HL-60/S4 treated with phorbol 12-myristate 13-acetate at 8.2 ng/mL for 4 days and 3 days (cell line): ENCODE results near the gene SLC24A2.
"Not testable (repeated sequence)": the region's sequence is repeated elsewhere in the genome, so short reads cannot be mapped to it uniquely, and the experiment has no call there.

Experiments
- in situ Hi-C: fragments of 300-500 bp; cut with MboI; formaldehyde crosslinking; loops from 2 replicates; pipeline ENCODE4 v1.15.0; 2022; ENCODE audit warnings: low sequenced_read_pairs

Gene SLC24A2

GRCh38 chr9:19788614-19789271, at the start of gene SLC24A2:
Gene SLC24A2 (minus strand): TSS chr9:19789037.
- in situ Hi-C loops = no loop called here

DNA sequence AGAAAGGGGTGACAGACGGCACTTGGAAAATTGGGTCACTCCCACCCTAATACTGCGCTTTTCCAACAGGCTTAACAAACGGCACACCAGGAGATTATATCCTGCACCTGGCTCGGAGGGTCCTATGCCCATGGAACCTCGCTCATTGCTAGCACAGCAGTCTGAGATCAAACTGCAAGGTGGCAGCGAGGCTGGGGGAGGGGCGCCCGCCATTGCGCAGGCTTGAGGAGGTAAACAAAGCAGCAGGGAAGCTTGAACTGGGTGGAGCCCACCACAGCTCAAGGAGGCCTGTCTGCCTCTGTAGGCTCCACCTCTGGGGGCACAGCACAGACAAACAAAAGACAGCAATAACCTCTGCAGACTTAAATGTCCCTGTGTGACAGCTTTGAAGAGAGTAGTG, 44.5 kb upstream of the SLC24A2 start:
- in situ Hi-C loops = not testable (repeated sequence)

DNA sequence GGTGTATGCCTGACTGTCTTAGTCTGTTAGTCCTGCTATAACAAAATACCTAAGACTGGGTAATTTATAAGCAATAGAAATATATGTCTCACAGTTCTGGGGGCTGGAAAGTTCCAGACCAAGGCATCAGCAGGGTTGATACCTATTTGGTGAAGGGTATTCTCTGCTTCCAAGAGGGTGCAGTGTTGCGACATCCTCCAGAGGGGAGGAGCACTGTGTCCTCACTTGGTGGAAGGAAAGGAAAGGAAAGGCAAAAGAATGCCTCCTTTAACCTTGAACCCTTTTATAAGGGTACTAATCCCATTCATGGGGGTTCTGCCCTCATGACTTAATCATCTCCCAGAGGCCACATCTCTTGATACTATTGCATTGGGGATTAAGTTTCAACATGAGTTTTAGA, 42.0 kb upstream of the SLC24A2 start:
- in situ Hi-C loops = no loop called here

DNA sequence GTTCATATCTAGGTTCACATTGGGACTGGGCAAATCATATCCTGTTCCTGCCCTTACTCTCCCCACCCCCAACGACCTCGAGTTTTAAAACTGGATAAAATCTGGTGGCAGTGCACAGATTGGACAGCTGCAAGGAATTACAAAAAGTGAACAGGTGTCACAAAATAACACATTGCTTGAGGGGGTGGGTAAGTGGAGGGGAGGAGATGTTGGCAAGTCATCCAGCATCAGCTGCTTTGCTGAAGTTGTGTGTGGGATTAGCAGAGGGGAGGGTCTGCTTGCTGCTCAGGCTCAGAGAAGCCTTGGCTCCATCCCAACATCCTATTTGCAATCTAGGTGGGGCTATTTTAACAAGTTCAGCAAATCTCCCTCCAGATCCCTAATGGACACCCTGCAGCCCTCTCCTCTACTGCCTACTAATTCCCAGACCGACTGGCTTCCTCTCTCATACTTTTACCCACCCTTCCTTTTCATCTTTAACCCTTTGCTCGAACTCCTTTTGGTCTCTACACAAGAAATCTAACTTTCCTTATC, 39.8 kb upstream of the SLC24A2 start:
- in situ Hi-C loops = no loop called here

- in situ Hi-C loops = no loop called here
Measured at GRCh38 chr9:19816769-19817168, 27.9 kb upstream of the SLC24A2 start.

DNA sequence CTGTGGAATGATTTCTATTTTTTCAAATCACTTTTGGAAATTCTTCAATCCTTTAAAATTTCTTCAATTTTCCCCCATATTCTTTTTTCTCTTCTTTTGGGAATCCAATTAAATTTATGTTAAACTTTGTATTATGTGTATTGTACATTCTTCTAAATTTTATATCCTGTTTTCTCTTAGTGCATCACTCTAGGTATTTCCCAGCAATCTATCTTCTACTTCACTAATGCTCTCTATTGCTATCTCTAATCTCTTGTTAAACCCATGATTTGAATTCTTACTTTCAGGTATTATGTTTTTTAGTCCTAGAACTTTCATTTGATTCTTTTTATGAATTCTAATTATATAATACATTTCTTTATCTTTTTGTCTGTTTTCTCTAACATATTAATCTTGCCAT, 23.4 kb upstream of the SLC24A2 start:
- in situ Hi-C loops = no loop called here

DNA sequence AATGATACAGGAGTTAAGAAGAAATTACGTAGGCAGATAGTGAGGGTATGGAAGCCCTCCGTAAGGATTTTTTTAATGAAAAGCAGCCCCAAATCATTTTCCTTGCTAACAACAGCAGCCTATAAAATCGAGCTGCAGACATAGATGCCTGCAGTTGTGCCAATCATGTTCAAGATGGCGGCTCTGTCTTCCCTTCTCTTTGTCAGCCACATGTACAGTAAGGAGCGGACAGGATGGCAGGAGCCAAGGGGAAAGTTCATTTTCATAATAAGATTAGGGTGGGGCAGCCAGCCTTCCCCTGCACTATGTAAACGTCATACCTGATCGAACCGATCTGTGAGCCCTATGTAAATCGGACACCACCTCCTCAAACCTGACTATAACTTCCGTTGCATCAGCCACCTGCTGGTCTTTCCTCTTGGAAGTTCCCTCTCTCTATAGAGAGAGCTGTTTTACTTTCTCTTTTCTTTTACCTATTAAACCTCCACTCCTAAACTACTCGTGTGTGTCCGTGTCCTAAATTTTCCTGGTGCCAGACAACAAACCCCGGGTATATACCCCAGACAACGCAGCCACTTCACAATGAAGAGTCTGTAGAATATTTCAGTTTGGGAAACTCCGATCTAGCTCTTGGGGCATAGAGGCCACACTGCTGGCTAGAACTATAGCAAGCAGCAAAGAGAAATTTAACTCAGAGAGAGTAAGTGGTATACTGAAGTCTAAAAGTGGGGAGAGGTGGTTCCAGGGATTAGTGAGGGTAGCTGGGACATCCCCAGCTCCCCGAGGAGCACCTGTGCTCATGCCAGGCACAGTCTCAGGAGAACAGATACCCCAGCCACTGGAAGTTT, 20.8 kb upstream of the SLC24A2 start:
- in situ Hi-C loops = no loop called here

- in situ Hi-C loops = no loop called here
Measured at GRCh38 chr9:19807182-19807892, 18.5 kb upstream of the SLC24A2 start.

- in situ Hi-C loops = no loop called here
Measured at GRCh38 chr9:19804431-19804830, 15.6 kb upstream of the SLC24A2 start.

- in situ Hi-C loops = no loop called here
Measured at GRCh38 chr9:19800884-19801283, 12.0 kb upstream of the SLC24A2 start.

DNA sequence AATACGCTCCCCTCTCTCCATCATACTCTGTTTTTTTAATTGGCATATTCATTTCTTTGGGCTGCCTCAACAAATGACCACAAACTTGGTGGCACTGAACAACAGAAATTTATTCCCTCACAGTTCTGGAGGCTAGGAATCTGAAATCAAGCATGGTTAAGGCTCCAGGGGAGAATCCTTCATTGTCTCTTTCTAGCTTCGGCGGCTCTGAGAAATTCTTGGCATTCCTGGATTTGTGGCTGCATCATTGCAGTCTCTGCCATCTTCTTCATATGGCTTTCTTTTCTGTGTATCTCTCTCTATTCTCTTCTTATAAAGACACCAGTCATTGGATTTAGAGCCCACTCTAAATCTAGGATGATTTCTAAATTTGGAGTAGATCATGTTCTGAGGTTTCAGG, 10.9 kb upstream of the SLC24A2 start:
- in situ Hi-C loops = no loop called here

- in situ Hi-C loops = no loop called here
Measured at GRCh38 chr9:19788152-19788551, 685 bp downstream of the SLC24A2 start.

DNA sequence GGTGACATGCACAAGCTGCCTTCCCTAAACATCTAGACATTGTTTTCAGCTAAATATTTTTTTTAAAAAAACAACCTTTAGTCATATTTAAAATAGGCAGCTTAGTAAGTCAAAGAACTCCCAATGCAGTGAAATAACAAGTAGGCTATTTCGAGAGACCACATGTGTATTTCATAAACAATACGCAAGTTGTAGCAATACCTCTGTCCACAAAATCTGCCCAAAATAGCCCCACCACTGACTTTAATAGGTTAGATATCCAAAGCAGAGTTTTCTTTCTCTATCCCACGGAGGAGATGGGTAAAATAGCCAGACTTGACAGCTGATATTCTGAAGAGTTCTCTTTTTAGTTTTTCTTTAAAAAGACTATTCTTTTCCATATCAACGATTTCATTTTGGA, 1.2 kb downstream of the SLC24A2 start:
- in situ Hi-C loops = no loop called here

GRCh38 chr9:19785230-19785629, 3.6 kb downstream of the SLC24A2 start:
- in situ Hi-C loops = no loop called here

GRCh38 chr9:19784136-19784535, 4.7 kb downstream of the SLC24A2 start:
- in situ Hi-C loops = no loop called here

DNA sequence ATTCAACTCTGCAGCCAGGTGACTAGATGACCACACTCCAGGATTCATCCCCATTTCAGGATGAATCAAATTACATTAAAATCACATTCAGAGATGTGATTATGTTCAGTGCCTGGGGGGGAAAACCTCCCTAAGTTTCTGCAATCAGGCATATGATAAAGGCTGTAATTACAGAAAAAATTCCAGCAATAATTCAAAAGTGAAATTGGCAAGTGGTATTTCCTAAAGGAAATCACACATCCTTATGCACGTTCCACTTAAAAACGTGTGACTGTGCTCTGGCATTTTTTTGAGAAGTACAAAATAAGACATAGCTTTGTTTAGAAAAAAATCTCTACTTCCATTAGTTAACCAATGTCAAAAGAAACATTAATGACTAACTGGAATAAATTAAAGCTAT, 5.3 kb downstream of the SLC24A2 start:
- in situ Hi-C loops = no loop called here

DNA sequence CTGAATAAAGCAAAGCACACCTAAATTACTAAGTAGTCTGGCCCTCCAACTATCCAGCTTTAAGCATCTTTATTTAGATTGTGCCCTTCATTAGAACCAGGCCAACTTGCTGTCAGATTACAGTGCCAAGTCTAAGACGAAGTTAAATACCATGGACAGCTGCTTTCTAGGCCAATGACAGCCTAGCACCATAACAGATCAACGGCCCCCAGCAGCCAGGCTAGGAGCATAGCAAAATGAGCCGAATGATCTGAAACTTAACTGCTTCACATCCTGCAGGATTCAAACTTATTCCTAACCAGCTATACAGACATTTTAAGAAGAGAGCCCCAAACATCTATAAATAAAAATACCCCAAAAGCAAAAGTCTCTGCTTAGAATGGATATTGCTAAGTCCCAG, 6.8 kb downstream of the SLC24A2 start:
- in situ Hi-C loops = no loop called here

GRCh38 chr9:19781240-19781639, 7.6 kb downstream of the SLC24A2 start:
- in situ Hi-C loops = no loop called here

- in situ Hi-C loops = no loop called here
Measured at GRCh38 chr9:19771446-19771845, 17.4 kb downstream of the SLC24A2 start.

GRCh38 chr9:19770973-19771372, 17.9 kb downstream of the SLC24A2 start:
- in situ Hi-C loops = no loop called here

DNA sequence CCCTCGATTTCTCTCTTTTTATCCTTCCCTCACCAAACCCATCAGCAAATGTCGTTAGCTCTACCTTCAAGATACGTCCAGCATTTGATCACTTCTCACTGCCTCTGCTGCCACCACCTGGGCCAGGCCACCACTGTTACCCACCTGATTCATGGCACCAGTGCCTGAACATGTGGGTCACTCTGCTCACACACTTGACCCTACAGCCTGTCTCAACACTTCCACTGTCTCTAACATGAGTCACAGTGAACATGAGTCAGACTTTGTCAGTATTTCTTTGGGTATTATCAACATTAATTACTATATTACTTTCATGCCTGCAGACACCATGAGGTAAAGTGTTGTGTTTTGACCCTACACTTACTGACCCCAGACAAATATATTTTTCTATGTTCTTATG, 19.6 kb downstream of the SLC24A2 start:
- in situ Hi-C loops = no loop called here

- in situ Hi-C loops = no loop called here
Measured at GRCh38 chr9:19768798-19769197, 20.0 kb downstream of the SLC24A2 start.
